ENCODE data around the gene RAB7A. TPM values are rescaled to one million over a fixed set of nuclear protein-coding genes. Genes with fewer than 3 reads are reported as not detected.

Gene RAB7A
- total and polyA plus RNA-seq, 2 donors (not counting 1 experiment from before 2014, with no cell fraction given), result 54.2 to 415 TPM

DNA sequence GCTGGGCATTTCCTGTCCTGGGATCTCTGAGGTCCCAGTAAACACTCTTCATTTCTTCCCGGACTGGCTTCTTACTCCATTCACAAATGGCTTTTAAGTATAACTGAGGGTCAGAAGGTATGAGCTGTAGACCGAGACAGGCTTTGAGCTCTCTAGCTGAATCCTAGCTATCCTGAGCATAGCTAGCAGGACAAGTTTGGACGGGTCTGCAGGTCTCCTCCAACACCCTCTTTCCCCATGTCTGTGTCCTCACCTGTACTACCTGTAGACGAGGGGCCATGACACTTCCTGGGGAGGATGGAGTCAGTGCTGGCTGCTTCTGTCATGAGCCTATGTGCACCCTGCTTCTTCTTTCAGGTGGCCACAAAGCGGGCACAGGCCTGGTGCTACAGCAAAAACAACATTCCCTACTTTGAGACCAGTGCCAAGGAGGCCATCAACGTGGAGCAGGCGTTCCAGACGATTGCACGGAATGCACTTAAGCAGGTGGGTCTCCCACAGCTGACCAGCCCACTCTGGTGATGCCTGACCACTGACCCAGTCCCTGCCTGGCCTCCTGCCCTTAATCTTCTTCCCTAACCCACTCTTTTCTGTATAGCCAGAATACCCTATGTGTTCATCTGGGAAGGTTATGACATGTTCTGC, 81.3 kb downstream of the RAB7A start:
- Histone ChIP-seq H3K27me3 (ENCODE audit: control insufficient read depth, insufficient read depth, low read length) (no peaks in the 10 kb centered on the region), H3K4me3 (replicated peaks in 1 of 4; ENCODE audit: control extremely low read depth in 1 of 4, insufficient read depth in 1 of 4, low read depth in 3 of 4, low read length in 4 of 4) (no peak overlapping the region), H3K36me3 (ENCODE audit: control insufficient read depth, insufficient read depth, low read length) (peaks cover 8% of the 10 kb centered on the region), H4K20me1 (ENCODE audit: control insufficient read depth, extremely low read depth, insufficient read depth, low read length) (no peaks in the 10 kb centered on the region), H3K27ac (ENCODE audit: insufficient read depth, low read length) (no peak overlapping the region), H3K9me3 (ENCODE audit: control insufficient read depth, insufficient read depth, low read depth, low read length) (no peaks in the 10 kb centered on the region), H3K9ac (ENCODE audit: insufficient read depth, low read length) (no peak overlapping the region), H3K79me2 (ENCODE audit: control insufficient read depth, insufficient read depth, low read length) (peaks cover 25% of the 10 kb centered on the region), H3K4me1 (ENCODE audit: control insufficient read depth, extremely low read depth, insufficient read depth, low read length) (peaks cover 9% of the 10 kb centered on the region), H3K4me2 (ENCODE audit: extremely low read depth, insufficient read depth, low read length) (no peak overlapping the region), H2AFZ (ENCODE audit: low read length) (no peak overlapping the region)
- DNase-seq (ENCODE audit: low read depth in 2 of 2), result no peak
- TF ChIP-seq CTCF (conservative IDR thresholded peaks at IDR 0.05 in 1 of 2, IDR thresholded peaks at IDR 0.05 in 1 of 2; ENCODE audit: low read depth in 1 of 2, low read length in 2 of 2), result no peak
- TF ChIP-seq EZH2 (IDR thresholded peaks at IDR 0.05; ENCODE audit: low read length, missing control alignments), result no peak

- Histone ChIP-seq H3K9me3 (ENCODE audit: control insufficient read depth, insufficient read depth, low read depth, low read length) (no peaks in the 10 kb centered on the region), H3K27ac (ENCODE audit: insufficient read depth, low read length) (no peak overlapping the region), H3K4me1 (ENCODE audit: control insufficient read depth, extremely low read depth, insufficient read depth, low read length) (peaks cover 9% of the 10 kb centered on the region), H3K4me3 (replicated peaks in 1 of 4; ENCODE audit: control extremely low read depth in 1 of 4, insufficient read depth in 1 of 4, low read depth in 3 of 4, low read length in 4 of 4) (no peak overlapping the region), H3K4me2 (ENCODE audit: extremely low read depth, insufficient read depth, low read length) (no peak overlapping the region), H4K20me1 (ENCODE audit: control insufficient read depth, extremely low read depth, insufficient read depth, low read length) (no peaks in the 10 kb centered on the region), H3K27me3 (ENCODE audit: control insufficient read depth, insufficient read depth, low read length) (no peaks in the 10 kb centered on the region), H3K9ac (ENCODE audit: insufficient read depth, low read length) (no peak overlapping the region), H2AFZ (ENCODE audit: low read length) (no peak overlapping the region), H3K79me2 (ENCODE audit: control insufficient read depth, insufficient read depth, low read length) (peaks cover 22% of the 10 kb centered on the region), H3K36me3 (ENCODE audit: control insufficient read depth, insufficient read depth, low read length) (peaks cover 13% of the 10 kb centered on the region)
- no peak for DNase-seq (ENCODE audit: low read depth in 2 of 2)
- no peak for TF ChIP-seq EZH2 (IDR thresholded peaks at IDR 0.05; ENCODE audit: low read length, missing control alignments)
- no peak for TF ChIP-seq CTCF (conservative IDR thresholded peaks at IDR 0.05 in 1 of 2, IDR thresholded peaks at IDR 0.05 in 1 of 2; ENCODE audit: low read depth in 1 of 2, low read length in 2 of 2)
Measured at GRCh38 chr3:128808672-128809071, 82.7 kb downstream of the RAB7A start.

GRCh38 chr3:128813097-128813496, 87.1 kb downstream of the RAB7A start:
- Histone ChIP-seq H3K4me2 (ENCODE audit: extremely low read depth, insufficient read depth, low read length) (no peak overlapping the region), H3K36me3 (ENCODE audit: control insufficient read depth, insufficient read depth, low read length) (peaks cover 9% of the 10 kb centered on the region), H3K27me3 (ENCODE audit: control insufficient read depth, insufficient read depth, low read length) (no peaks in the 10 kb centered on the region), H3K27ac (ENCODE audit: insufficient read depth, low read length) (no peak overlapping the region), H3K4me1 (ENCODE audit: control insufficient read depth, extremely low read depth, insufficient read depth, low read length) (no peaks in the 10 kb centered on the region), H3K79me2 (ENCODE audit: control insufficient read depth, insufficient read depth, low read length) (no peaks in the 10 kb centered on the region), H3K9ac (ENCODE audit: insufficient read depth, low read length) (no peak overlapping the region), H2AFZ (ENCODE audit: low read length) (no peak overlapping the region), H3K4me3 (replicated peaks in 1 of 4; ENCODE audit: control extremely low read depth in 1 of 4, insufficient read depth in 1 of 4, low read depth in 3 of 4, low read length in 4 of 4) (no peak overlapping the region), H4K20me1 (ENCODE audit: control insufficient read depth, extremely low read depth, insufficient read depth, low read length) (no peaks in the 10 kb centered on the region), H3K9me3 (ENCODE audit: control insufficient read depth, insufficient read depth, low read depth, low read length) (no peaks in the 10 kb centered on the region)
- TF ChIP-seq CTCF (conservative IDR thresholded peaks at IDR 0.05 in 1 of 2, IDR thresholded peaks at IDR 0.05 in 1 of 2; ENCODE audit: low read depth in 1 of 2, low read length in 2 of 2) (no peak), EZH2 (IDR thresholded peaks at IDR 0.05; ENCODE audit: low read length, missing control alignments) (no peak)
- no peak for DNase-seq (ENCODE audit: low read depth in 2 of 2)

Measured in fibroblast of lung (primary cell).